Measurements from ENCODE around the gene ACTL8.

DNA sequence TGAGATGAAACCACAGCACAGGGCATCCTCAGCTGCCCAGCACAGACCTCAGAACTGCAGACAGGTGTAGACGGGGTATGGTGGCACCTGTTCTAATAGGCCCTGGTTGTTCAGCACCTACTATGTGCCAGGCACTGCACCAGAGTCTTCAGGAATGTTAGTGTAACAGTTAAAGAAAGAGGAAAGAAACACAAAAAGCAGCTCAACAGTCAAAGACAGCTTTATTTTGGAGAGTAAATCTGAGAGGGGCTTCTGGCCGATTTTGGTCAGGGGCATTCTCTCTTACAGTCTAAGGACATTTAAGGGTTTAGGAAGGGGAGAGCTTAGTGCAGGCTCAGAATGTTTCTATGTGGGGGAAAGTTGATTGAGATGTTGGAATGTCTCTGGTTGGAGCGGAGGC, 45.2 kb upstream of the ACTL8 start:
- TF ChIP-seq, protein P1, sequence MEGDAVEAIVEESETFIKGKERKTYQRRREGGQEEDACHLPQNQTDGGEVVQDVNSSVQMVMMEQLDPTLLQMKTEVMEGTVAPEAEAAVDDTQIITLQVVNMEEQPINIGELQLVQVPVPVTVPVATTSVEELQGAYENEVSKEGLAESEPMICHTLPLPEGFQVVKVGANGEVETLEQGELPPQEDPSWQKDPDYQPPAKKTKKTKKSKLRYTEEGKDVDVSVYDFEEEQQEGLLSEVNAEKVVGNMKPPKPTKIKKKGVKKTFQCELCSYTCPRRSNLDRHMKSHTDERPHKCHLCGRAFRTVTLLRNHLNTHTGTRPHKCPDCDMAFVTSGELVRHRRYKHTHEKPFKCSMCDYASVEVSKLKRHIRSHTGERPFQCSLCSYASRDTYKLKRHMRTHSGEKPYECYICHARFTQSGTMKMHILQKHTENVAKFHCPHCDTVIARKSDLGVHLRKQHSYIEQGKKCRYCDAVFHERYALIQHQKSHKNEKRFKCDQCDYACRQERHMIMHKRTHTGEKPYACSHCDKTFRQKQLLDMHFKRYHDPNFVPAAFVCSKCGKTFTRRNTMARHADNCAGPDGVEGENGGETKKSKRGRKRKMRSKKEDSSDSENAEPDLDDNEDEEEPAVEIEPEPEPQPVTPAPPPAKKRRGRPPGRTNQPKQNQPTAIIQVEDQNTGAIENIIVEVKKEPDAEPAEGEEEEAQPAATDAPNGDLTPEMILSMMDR (IDR thresholded peaks at IDR 0.05; ENCODE audit: low read length): no peak
- TF ChIP-seq EZH2 (optimal IDR thresholded peaks at IDR 0.05; ENCODE audit: low read depth, low read length): no peak
- TF ChIP-seq EZH2phosphoT487 (IDR thresholded peaks at IDR 0.05; ENCODE audit: low read length): no peak
